Keratinocyte (primary cell): ENCODE results near the gene ZNF787.

Experiments used
- CTCF ChIP-seq, 3 experiments: IDR thresholded peaks in 1 of 3; conservative IDR thresholded peaks in 1 of 3; optimal IDR thresholded peaks in 1 of 3; 2 replicates in 2 of 3; 3 replicates in 1 of 3; pipeline versions ENCODE3 to v1.5.1; 2011; ENCODE audit warnings: low read length in 3 of 3, mild to moderate bottlenecking in 3 of 3, moderate library complexity in 2 of 3, control low read depth in 1 of 3, inconsistent platforms in 1 of 3; ENCODE audit not compliant: insufficient read depth in 2 of 3; ENCODE audit errors: extremely low read depth in 1 of 3
- EZH2 ChIP-seq: IDR thresholded peaks from one replicate; pipeline ENCODE4 v1.6.1; 2012; ENCODE audit warnings: inconsistent platforms, mild to moderate bottlenecking, low read length, moderate library complexity

GRCh38 chr19:56124578-56124977, 3.5 kb upstream of the ZNF787 start:
- TF ChIP-seq CTCF (optimal IDR thresholded peaks at IDR 0.05 in 1 of 3, IDR thresholded peaks at IDR 0.05 in 1 of 3, conservative IDR thresholded peaks at IDR 0.05 in 1 of 3; ENCODE audit: extremely low read depth in 1 of 3, insufficient read depth in 2 of 3, low read length in 3 of 3) (no peak), EZH2 (no peak)
